ENCODE measurements around the gene NOP53. TPM values are rescaled to one million over a fixed set of nuclear protein-coding genes. Genes with fewer than 3 reads are reported as not detected.
"Not testable (repeated sequence)": the region's sequence is repeated elsewhere in the genome, so short reads cannot be mapped to it uniquely, and the experiment has no call there.

Gene NOP53
- total RNA-seq, 1 donor from 2014 or later = 282 TPM

- peaks cover 47% of the 10 kb centered on the region for H3K36me3 ChIP-seq
- H3K9me3 ChIP-seq = no peaks in the 10 kb centered on the region
- peaks cover 79% of the 10 kb centered on the region for H3K4me1 ChIP-seq
- intact Hi-C loops (cut with DNase I) = no loop called here
- no peaks in the 10 kb centered on the region for H3K27me3 ChIP-seq (ENCODE audit: low read depth)
- H3K4me3 ChIP-seq = no peak overlapping the region
- peak; percentile 94 for DNase-seq
- ATAC-seq = peak; percentile 78 to 84
- TF ChIP-seq CTCF (IDR thresholded peaks at IDR 0.05) = no peak
- H3K27ac ChIP-seq = peak overlapping the region; percentile 47
Measured at GRCh38 chr19:47725759-47726401, 19.5 kb upstream of the NOP53 start.

GRCh38 chr19:47726467-47726866 is 18.9 kb upstream of the NOP53 start:
- no peaks in the 10 kb centered on the region for H3K27me3 ChIP-seq (ENCODE audit: low read depth)
- ATAC-seq = no peak
- H3K27ac ChIP-seq = peak overlapping the region; percentile 20
- H3K4me1 ChIP-seq = peaks cover 79% of the 10 kb centered on the region
- no peak for DNase-seq
- intact Hi-C loops (cut with DNase I) = no loop called here
- peaks cover 49% of the 10 kb centered on the region for H3K36me3 ChIP-seq
- TF ChIP-seq CTCF (IDR thresholded peaks at IDR 0.05) = no peak
- H3K9me3 ChIP-seq = no peaks in the 10 kb centered on the region
- no peak overlapping the region for H3K4me3 ChIP-seq

- Histone ChIP-seq H3K4me1 (peaks cover 73% of the 10 kb centered on the region), H3K36me3 (peaks cover 63% of the 10 kb centered on the region), H3K27ac (peak overlapping the region; percentile 88)
- intact Hi-C loops (cut with DNase I); H3K4me3 ChIP-seq; H3K27me3 ChIP-seq (ENCODE audit: low read depth); H3K9me3 ChIP-seq; DNase-seq; ATAC-seq: not testable (repeated sequence)
Measured at GRCh38 chr19:47728295-47728694, 17.1 kb upstream of the NOP53 start.

GRCh38 chr19:47729468-47729798 is 15.9 kb upstream of the NOP53 start:
- peak; percentile 83 for DNase-seq
- peaks cover 65% of the 10 kb centered on the region for H3K36me3 ChIP-seq
- no peak for TF ChIP-seq CTCF (IDR thresholded peaks at IDR 0.05)
- peak overlapping the region; percentile 88 for H3K27ac ChIP-seq
- peaks cover 61% of the 10 kb centered on the region for H3K4me1 ChIP-seq
- peak; percentile 93 for ATAC-seq
- H3K27me3 ChIP-seq (ENCODE audit: low read depth) = no peaks in the 10 kb centered on the region
- intact Hi-C loops (cut with DNase I) = no loop called here
- H3K4me3 ChIP-seq = peak overlapping the region; percentile 49
- no peaks in the 10 kb centered on the region for H3K9me3 ChIP-seq

- Histone ChIP-seq H3K27ac (peak overlapping the region; percentile 88), H3K4me1 (peaks cover 56% of the 10 kb centered on the region), H3K27me3 (ENCODE audit: low read depth) (no peaks in the 10 kb centered on the region), H3K36me3 (peaks cover 69% of the 10 kb centered on the region), H3K9me3 (no peaks in the 10 kb centered on the region), H3K4me3 (peak overlapping the region; percentile 49)
- intact Hi-C loops (cut with DNase I) = no loop called here
- TF ChIP-seq CTCF (IDR thresholded peaks at IDR 0.05) = no peak
- DNase-seq (peak; percentile 89), ATAC-seq (peak; percentile 87 to 91)
Measured at GRCh38 chr19:47729799-47730520, 15.4 kb upstream of the NOP53 start.

- H3K36me3 ChIP-seq = peaks cover 73% of the 10 kb centered on the region
- no peak overlapping the region for H3K4me3 ChIP-seq
- no peaks in the 10 kb centered on the region for H3K27me3 ChIP-seq (ENCODE audit: low read depth)
- peak overlapping the region; percentile 88 for H3K27ac ChIP-seq
- intact Hi-C loops (cut with DNase I) = no loop called here
- TF ChIP-seq CTCF (IDR thresholded peaks at IDR 0.05) = no peak
- no peaks in the 10 kb centered on the region for H3K9me3 ChIP-seq
- DNase-seq (no peak), ATAC-seq (no peak)
- H3K4me1 ChIP-seq = peaks cover 53% of the 10 kb centered on the region
Measured at GRCh38 chr19:47730521-47730889, 14.8 kb upstream of the NOP53 start.
